Neutrophil (primary cell): ENCODE data around the gene TNNT1.

ENCODE experiments used
- H3K27ac ChIP-seq: fragments of 200-600 bp; sonication (generic); 2 replicates; pipeline ENCODE4 v1.5.1; 2016; ENCODE audit warnings: mild to moderate bottlenecking, moderate library complexity
- H3K27me3 ChIP-seq: fragments of 200-600 bp; sonication (generic); 2 replicates; pipeline ENCODE4 v1.6.0; 2016; ENCODE audit warnings: mild to moderate bottlenecking
- H3K36me3 ChIP-seq: fragments of 200-600 bp; sonication (generic); 2 replicates; pipeline ENCODE4 v1.5.1; 2017
- H3K4me1 ChIP-seq, 2 experiments: fragments of 200-600 bp in 1 of 2; sonication (generic) in 1 of 2; 1 replicate in 1 of 2; 2 replicates in 1 of 2; pipeline versions ENCODE4 v1.5.1 to v1.6.1; 2013 to 2016; ENCODE audit warnings: low read depth in 1 of 2, low read length in 1 of 2, mild to moderate bottlenecking in 1 of 2, moderate library complexity in 1 of 2; ENCODE audit not compliant: control insufficient read depth in 1 of 2, insufficient read depth in 1 of 2
- H3K4me3 ChIP-seq, 2 experiments: fragments of 200-600 bp in 1 of 2; sonication (generic) in 1 of 2; 1 replicate in 1 of 2; 2 replicates in 1 of 2; pipeline ENCODE4 v1.5.1; 2013 to 2016; ENCODE audit warnings: low read depth in 1 of 2, low read length in 1 of 2, mild to moderate bottlenecking in 1 of 2, moderate library complexity in 1 of 2
- H3K9me3 ChIP-seq: fragments of 200-600 bp; sonication (generic); 2 replicates; pipeline ENCODE4 v1.5.1; 2016
- CTCF ChIP-seq: fragments of 200-600 bp; sonication (generic); IDR thresholded peaks from 2 replicates; pipeline ENCODE4 v1.5.1; 2016; ENCODE audit warnings: antibody characterized with exemption

The TNNT1 gene

GRCh38 chr19:55132453-55133129 is 16.4 kb downstream of the TNNT1 start:
- no peaks in the 10 kb centered on the region for H3K4me1 ChIP-seq
- no peak for TF ChIP-seq CTCF
- no peaks in the 10 kb centered on the region for H3K36me3 ChIP-seq
- no peak overlapping the region for H3K4me3 ChIP-seq
- H3K27ac ChIP-seq, result no peak overlapping the region
- H3K9me3 ChIP-seq, result no peaks in the 10 kb centered on the region
- H3K27me3 ChIP-seq, result peaks cover 61% of the 10 kb centered on the region

- no peak for TF ChIP-seq CTCF
- Histone ChIP-seq H3K4me3 (no peak overlapping the region), H3K27ac (no peak overlapping the region), H3K9me3 (no peaks in the 10 kb centered on the region), H3K36me3 (no peaks in the 10 kb centered on the region), H3K4me1 (no peaks in the 10 kb centered on the region), H3K27me3 (peaks cover 57% of the 10 kb centered on the region)
These were observed 17.6 kb downstream of the TNNT1 start for GRCh38 chr19:55131421-55131820.

- peaks cover 39 to 46% of the 10 kb centered on the region in 2 experiments for H3K4me1 ChIP-seq
- H3K36me3 ChIP-seq, result peaks cover 6% of the 10 kb centered on the region
- H3K27me3 ChIP-seq, result peaks cover 19% of the 10 kb centered on the region
These were observed 30.0 kb downstream of the TNNT1 start for GRCh38 chr19:55119053-55119452.

GRCh38 chr19:55118401-55118991 is 30.5 kb downstream of the TNNT1 start:
- Histone ChIP-seq H3K36me3 (peaks cover 6% of the 10 kb centered on the region), H3K9me3 (no peaks in the 10 kb centered on the region), H3K27me3 (peaks cover 14% of the 10 kb centered on the region), H3K27ac (peak overlapping the region; percentile 88), H3K4me3 (peak overlapping the region; percentile 75 to 82), H3K4me1 (peaks cover 39 to 46% of the 10 kb centered on the region in 2 experiments)
- no peak for TF ChIP-seq CTCF

More at GRCh38 chr19:55119053-55119452, 30.0 kb downstream of the TNNT1 start:
- H3K9me3 ChIP-seq, result no peaks in the 10 kb centered on the region
- TF ChIP-seq CTCF, result no peak
- H3K4me3 ChIP-seq, result peak overlapping the region; percentile 75 to 82
- H3K27ac ChIP-seq, result peak overlapping the region; percentile 88

GRCh38 chr19:55117663-55118391 is 31.2 kb downstream of the TNNT1 start:
- Histone ChIP-seq H3K4me1 (peaks cover 39 to 46% of the 10 kb centered on the region in 2 experiments), H3K9me3 (no peaks in the 10 kb centered on the region), H3K27me3 (peaks cover 7% of the 10 kb centered on the region), H3K4me3 (peak overlapping the region; percentile 75 to 82), H3K36me3 (peaks cover 7% of the 10 kb centered on the region), H3K27ac (peak overlapping the region; percentile 88)
- TF ChIP-seq CTCF, result peak; percentile 50
